MM.1S (cell line): ENCODE measurements around the gene DIP2B.

Experiments
- DNase-seq: peaks from one replicate; pipeline ENCODE4 v3.0.0-alpha.2; 2015
- H2AFZ ChIP-seq: fragments of 300-600 bp; sonication (generic); 2 replicates; pipeline ENCODE4 v1.6.0; 2016; ENCODE audit warnings: antibody characterized with exemption, low read length
- H3F3A ChIP-seq: fragments of 300-600 bp; sonication (generic); 2 replicates; pipeline ENCODE4 v1.6.1; 2016; ENCODE audit warnings: mild to moderate bottlenecking, antibody characterized with exemption, low read length, moderate library complexity, mixed read lengths; ENCODE audit not compliant: insufficient read depth
- H3K27ac ChIP-seq: fragments of 300-600 bp; sonication (generic); 2 replicates; pipeline ENCODE4 v1.5.1; 2016; ENCODE audit warnings: mild to moderate bottlenecking, low read length
- H3K27me3 ChIP-seq: fragments of 300-600 bp; sonication (generic); replicated peaks from 2 replicates; pipeline ENCODE4 v1.6.0; 2016; ENCODE audit warnings: low read length; ENCODE audit not compliant: insufficient read depth
- H3K36me3 ChIP-seq: fragments of 300-600 bp; sonication (generic); replicated peaks from 2 replicates; pipeline ENCODE4 v1.6.1; 2016; ENCODE audit warnings: mild to moderate bottlenecking, low read length, mixed read lengths; ENCODE audit not compliant: insufficient read depth
- H3K4me1 ChIP-seq: fragments of 300-600 bp; sonication (generic); 2 replicates; pipeline ENCODE4 v1.6.1; 2016; ENCODE audit warnings: low read length, mixed read lengths
- H3K4me2 ChIP-seq: fragments of 300-600 bp; sonication (generic); 2 replicates; pipeline ENCODE4 v1.6.0; 2016; ENCODE audit warnings: low read depth, low read length
- H3K4me3 ChIP-seq: fragments of 300-600 bp; sonication (generic); 2 replicates; pipeline ENCODE4 v1.5.1; 2016; ENCODE audit warnings: low read length, mixed read lengths
- H3K79me2 ChIP-seq: fragments of 300-600 bp; sonication (generic); 2 replicates; pipeline ENCODE4 v1.6.1; 2016; ENCODE audit warnings: mixed run types, low read length, mixed read lengths
- H3K9ac ChIP-seq: fragments of 300-600 bp; sonication (generic); 2 replicates; pipeline ENCODE4 v1.6.1; 2016; ENCODE audit warnings: low read length, mixed read lengths
- H3K9me2 ChIP-seq: fragments of 300-600 bp; sonication (generic); replicated peaks from 2 replicates; pipeline ENCODE4 v1.6.1; 2016; ENCODE audit warnings: mild to moderate bottlenecking, low read length, mixed read lengths; ENCODE audit not compliant: insufficient read depth
- H3K9me3 ChIP-seq: fragments of 300-600 bp; sonication (generic); replicated peaks from 2 replicates; pipeline ENCODE4 v1.6.1; 2016; ENCODE audit warnings: mild to moderate bottlenecking, low read length, mixed read lengths; ENCODE audit not compliant: insufficient read depth
- H4K20me1 ChIP-seq: fragments of 300-600 bp; sonication (generic); 2 replicates; pipeline ENCODE4 v1.6.1; 2016; ENCODE audit warnings: mild to moderate bottlenecking, low read length, moderate library complexity, mixed read lengths; ENCODE audit not compliant: insufficient read depth
- CTCF ChIP-seq: fragments of 300-600 bp; sonication (generic); IDR thresholded peaks from 2 replicates; pipeline ENCODE4 v1.5.1; 2016; ENCODE audit warnings: antibody characterized with exemption, low read length, mixed read lengths
- EZH2 ChIP-seq: fragments of 300-600 bp; sonication (generic); optimal IDR thresholded peaks from 2 replicates; pipeline ENCODE3; 2017; ENCODE audit warnings: low read depth, mild to moderate bottlenecking, antibody characterized with exemption, low read length, mixed read lengths
- EZH2phosphoT487 ChIP-seq: fragments of 300-600 bp; sonication (generic); IDR thresholded peaks from 2 replicates; pipeline ENCODE4 v1.6.1; 2018; ENCODE audit warnings: antibody characterized with exemption, low read length

The DIP2B gene

GRCh38 chr12:50690925-50691324, 186.1 kb downstream of the DIP2B start:
- Histone ChIP-seq H3K4me2 (no peak overlapping the region), H3K9me2 (no peaks in the 10 kb centered on the region), H3K4me1 (no peaks in the 10 kb centered on the region), H3K36me3 (no peaks in the 10 kb centered on the region), H3K27ac (no peak overlapping the region), H3K27me3 (no peaks in the 10 kb centered on the region), H3K9ac (no peak overlapping the region), H4K20me1 (no peaks in the 10 kb centered on the region), H3K4me3 (no peak overlapping the region), H2AFZ (no peak overlapping the region), H3K9me3 (no peaks in the 10 kb centered on the region), H3F3A (no peaks in the 10 kb centered on the region), H3K79me2 (no peaks in the 10 kb centered on the region)
- TF ChIP-seq CTCF (no peak), EZH2phosphoT487 (no peak), EZH2 (no peak)
- DNase-seq: no peak

- Histone ChIP-seq H3K79me2 (no peaks in the 10 kb centered on the region), H3K27ac (no peak overlapping the region), H3K36me3 (no peaks in the 10 kb centered on the region; the same call in 1 of the 2 replicates), H3F3A (no peaks in the 10 kb centered on the region), H3K9ac (no peak overlapping the region), H3K4me2 (no peak overlapping the region), H3K27me3 (no peaks in the 10 kb centered on the region), H3K4me1 (no peaks in the 10 kb centered on the region), H3K9me3 (no peaks in the 10 kb centered on the region), H4K20me1 (no peaks in the 10 kb centered on the region), H3K4me3 (no peak overlapping the region), H2AFZ (no peak overlapping the region), H3K9me2 (no peaks in the 10 kb centered on the region)
- TF ChIP-seq EZH2phosphoT487: no peak
- no peak for TF ChIP-seq EZH2
- no peak for TF ChIP-seq CTCF
- no peak for DNase-seq
Measured at GRCh38 chr12:50695961-50696360, 191.2 kb downstream of the DIP2B start.

GRCh38 chr12:50696931-50697330, 192.1 kb downstream of the DIP2B start:
- H3K9me2 ChIP-seq: no peaks in the 10 kb centered on the region
- TF ChIP-seq EZH2phosphoT487 (no peak), EZH2 (no peak), CTCF (no peak)
- no peak overlapping the region for H3K27ac ChIP-seq
- no peaks in the 10 kb centered on the region for H3F3A ChIP-seq
- no peak overlapping the region for H3K4me2 ChIP-seq
- no peaks in the 10 kb centered on the region for H3K9me3 ChIP-seq
- H2AFZ ChIP-seq: no peak overlapping the region
- DNase-seq: no peak
- no peaks in the 10 kb centered on the region for H3K4me1 ChIP-seq
- no peaks in the 10 kb centered on the region for H4K20me1 ChIP-seq
- no peak overlapping the region for H3K4me3 ChIP-seq
- no peaks in the 10 kb centered on the region for H3K27me3 ChIP-seq
- H3K9ac ChIP-seq: no peak overlapping the region
- H3K79me2 ChIP-seq: no peaks in the 10 kb centered on the region
- H3K36me3 ChIP-seq: no peaks in the 10 kb centered on the region; the same call in 1 of the 2 replicates
